ENCODE measurements around the gene GDNF.

- no peak for TF ChIP-seq EZH2 (IDR thresholded peaks at IDR 0.05; ENCODE audit: low read depth, unreplicated experiment)
- TF ChIP-seq POLR2AphosphoS5 (IDR thresholded peaks at IDR 0.05; ENCODE audit: low read depth) = no peak
- no peak for TF ChIP-seq CTCF (conservative IDR thresholded peaks at IDR 0.05; ENCODE audit: low read depth in 2 of 2)
- TF ChIP-seq REST (IDR thresholded peaks at IDR 0.05; ENCODE audit: unreplicated experiment) = no peak
- TF ChIP-seq ZNF114 (CRISPR knock-in tag; IDR thresholded peaks at IDR 0.05) = no peak
Measured at GRCh38 chr5:37807015-37807414, 32.8 kb downstream of the GDNF start.
